Immature natural killer cell (primary cell): ENCODE results near the gene SNX15. TPM values are rescaled to one million over a fixed set of nuclear protein-coding genes. Genes with fewer than 3 reads are reported as not detected.

Experiments used
- DNase-seq, 3 donors: peaks; one replicate each; pipeline ENCODE4 v3.0.0; 2022; ENCODE audit warnings: mixed read lengths in 1 of 3
- H3K27ac Mint-ChIP-seq, 6 donors: one replicate each; pipeline ENCODE4 v1.8.0; 2020; ENCODE audit warnings: mixed read lengths in 6 of 6, mild to moderate bottlenecking in 5 of 6, inconsistent platforms in 4 of 6, moderate library complexity in 3 of 6
- H3K27me3 Mint-ChIP-seq, 3 donors: one replicate each; pipeline ENCODE4 v1.8.0; 2020 to 2021; ENCODE audit warnings: low read depth in 3 of 3, mild to moderate bottlenecking in 3 of 3, mixed read lengths in 3 of 3, moderate library complexity in 3 of 3, inconsistent platforms in 1 of 3
- H3K36me3 Mint-ChIP-seq, 3 donors: one replicate each; pipeline ENCODE4 v1.8.0; 2020; ENCODE audit warnings: mixed read lengths in 3 of 3, inconsistent platforms in 2 of 3, mild to moderate bottlenecking in 2 of 3
- H3K4me1 Mint-ChIP-seq, 2 donors: one replicate each; pipeline ENCODE4 v1.8.0; 2020; ENCODE audit warnings: inconsistent platforms in 2 of 2, mild to moderate bottlenecking in 2 of 2, mixed read lengths in 2 of 2, moderate library complexity in 1 of 2
- H3K4me3 Mint-ChIP-seq, 5 donors: one replicate each; pipeline ENCODE4 v1.8.0; 2020; ENCODE audit warnings: mild to moderate bottlenecking in 5 of 5, mixed read lengths in 5 of 5, inconsistent platforms in 3 of 5, moderate library complexity in 3 of 5
- H3K9me3 Mint-ChIP-seq, 6 donors: one replicate each; pipeline ENCODE4 v1.8.0; 2020; ENCODE audit warnings: mild to moderate bottlenecking in 6 of 6, mixed read lengths in 6 of 6, inconsistent platforms in 4 of 6, moderate library complexity in 3 of 6
- polyA plus RNA-seq, 3 donors: library from polyadenylated mRNA; unstranded; fragments of 300-500 nt; fragmentation: Illumina TruSeq; gene quantifications; one replicate each; pipeline ENCODE4 v1.2.3, GENCODE V29; 2021

SNX15 gene
- polyA plus RNA-seq, 3 donors from 2014 or later = 14.5 to 20.6 (median 19.9) TPM

DNA sequence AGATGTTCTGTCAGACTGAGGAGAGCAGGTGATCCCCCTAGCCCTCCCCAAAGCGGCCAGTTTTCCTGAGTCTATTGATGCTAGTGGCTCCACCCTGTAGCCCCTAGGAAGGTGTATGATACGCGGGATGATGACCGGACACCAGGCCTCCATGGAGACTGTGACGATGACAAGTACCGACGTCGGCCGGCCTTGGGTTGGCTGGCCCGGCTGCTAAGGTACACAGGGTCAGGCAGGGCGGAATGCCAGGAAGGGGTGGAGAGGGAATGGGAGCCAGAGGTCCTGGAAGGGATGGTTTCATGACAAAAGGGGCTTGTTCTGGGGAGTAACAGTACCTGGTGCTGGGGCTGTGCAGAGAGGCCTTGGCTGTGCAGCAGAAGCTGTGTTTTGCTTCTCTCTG, 60.0 kb downstream of the SNX15 start:
- no peak overlapping the region for H3K27ac Mint-ChIP-seq

DNA sequence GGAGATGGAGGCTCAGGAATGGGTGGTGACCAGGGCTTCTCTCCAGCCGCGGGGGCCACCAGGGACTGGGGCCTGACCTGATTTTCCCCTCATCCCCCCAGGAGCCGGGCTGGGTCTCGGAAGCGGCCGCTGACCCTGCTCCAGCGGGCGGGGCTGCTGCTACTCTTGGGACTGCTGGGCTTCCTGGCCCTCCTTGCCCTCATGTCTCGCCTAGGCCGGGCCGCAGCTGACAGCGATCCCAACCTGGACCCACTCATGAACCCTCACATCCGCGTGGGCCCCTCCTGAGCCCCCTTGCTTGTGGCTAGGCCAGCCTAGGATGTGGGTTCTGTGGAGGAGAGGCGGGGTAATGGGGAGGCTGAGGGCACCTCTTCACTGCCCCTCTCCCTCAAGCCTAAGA, 60.6 kb downstream of the SNX15 start:
- Mint-ChIP-seq H3K9me3 (no peaks in the 10 kb centered on the region), H3K4me1 (peaks cover 28 to 31% of the 10 kb centered on the region in 2 donors), H3K27me3 (peaks cover 13 to 17% (median 14%) of the 10 kb centered on the region in 3 donors), H3K4me3 (no peak overlapping the region), H3K27ac (no peak overlapping the region), H3K36me3 (peaks cover 9 to 22% (median 10%) of the 10 kb centered on the region in 3 donors)
- DNase-seq = no peak

More for the DNA sequence above, 60.0 kb downstream of the SNX15 start:
- Mint-ChIP-seq H3K36me3 (peaks cover 9 to 22% (median 10%) of the 10 kb centered on the region in 3 donors), H3K27me3 (peaks cover 13 to 17% (median 14%) of the 10 kb centered on the region in 3 donors), H3K4me1 (peaks cover 28 to 34% of the 10 kb centered on the region in 2 donors), H3K4me3 (no peak overlapping the region), H3K9me3 (no peaks in the 10 kb centered on the region)
- no peak for DNase-seq

DNA sequence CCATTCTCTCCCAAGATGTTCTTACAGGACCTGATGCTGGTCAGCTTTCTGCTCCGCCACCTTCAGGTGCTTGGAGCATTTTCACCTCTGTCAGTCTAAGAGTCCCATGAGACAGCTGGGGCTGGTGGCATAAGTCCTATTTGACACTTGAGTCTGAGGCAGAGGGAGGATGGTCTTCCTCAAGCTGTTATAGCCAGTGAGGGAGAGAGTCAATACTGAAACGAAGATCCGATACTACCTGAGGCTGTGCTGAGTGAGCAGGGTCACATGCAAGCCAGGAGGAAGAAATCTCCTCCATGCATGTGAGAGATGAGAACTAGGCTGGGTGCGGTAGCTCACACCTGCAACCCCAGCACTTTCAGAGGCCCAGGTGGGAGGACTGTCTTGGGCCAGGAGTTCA, 62.4 kb downstream of the SNX15 start:
- H3K4me1 Mint-ChIP-seq = peaks cover 13 to 14% of the 10 kb centered on the region in 2 donors
- H3K9me3 Mint-ChIP-seq = no peaks in the 10 kb centered on the region
- H3K36me3 Mint-ChIP-seq = peaks cover 9 to 22% (median 10%) of the 10 kb centered on the region in 3 donors
- H3K27me3 Mint-ChIP-seq = peaks cover 2 to 4% (median 2%) of the 10 kb centered on the region in 3 donors
- H3K27ac Mint-ChIP-seq = no peak overlapping the region
- DNase-seq = no peak
- H3K4me3 Mint-ChIP-seq = no peak overlapping the region

Other genes with a start within 250 kb of the SNX15 start
- gene SF1, start 248.9 kb upstream of the SNX15 start, polyA plus RNA-seq = 100 to 1,000 TPM in 1 of 3 donors, 10 to 100 TPM in 2; 51.1 to 142 (median 56.3) TPM
- gene MAP4K2, start 224.2 kb upstream of the SNX15 start, polyA plus RNA-seq = 10 to 100 TPM in 2 of 3 donors, 1 to 10 TPM in 1; 9.2 to 16.4 (median 15.9) TPM
- 10 to 100 TPM; 15.3 to 36.1 (median 27.1) TPM for gene MEN1, start 216.9 kb upstream of the SNX15 start, polyA plus RNA-seq
- under 1 TPM in 2 of 3 donors, not detected in 1; 0.13 to 0.22 TPM for gene CDC42BPG, start 182.8 kb upstream of the SNX15 start, polyA plus RNA-seq
- 100 to 1,000 TPM; 136 to 247 (median 160) TPM for gene EHD1, start 148.8 kb upstream of the SNX15 start, polyA plus RNA-seq
- 10 to 100 TPM in 1 of 3 donors, 1 to 10 TPM in 2; 3.7 to 10.0 (median 6.7) TPM for gene ATG2A, start 110.2 kb upstream of the SNX15 start, polyA plus RNA-seq
- 10 to 100 TPM in 2 of 3 donors, 1 to 10 TPM in 1; 7.8 to 14.6 (median 14.0) TPM for gene PPP2R5B, start 102.8 kb upstream of the SNX15 start, polyA plus RNA-seq
- not detected for gene GPHA2, start 91.5 kb upstream of the SNX15 start, polyA plus RNA-seq
- gene MAJIN, start 55.3 kb upstream of the SNX15 start, polyA plus RNA-seq = not detected
- gene BATF2, start 30.5 kb upstream of the SNX15 start, polyA plus RNA-seq = not detected
- gene ARL2, start 13.3 kb upstream of the SNX15 start, polyA plus RNA-seq = 100 to 1,000 TPM in 1 of 3 donors, 10 to 100 TPM in 2; 79.1 to 101 (median 80.1) TPM
- gene SAC3D1, start 13.8 kb downstream of the SNX15 start, polyA plus RNA-seq = 10 to 100 TPM in 1 of 3 donors, 1 to 10 TPM in 2; 3.8 to 11.7 (median 9.2) TPM
- 100 to 1,000 TPM in 1 of 3 donors, 10 to 100 TPM in 2; 64.4 to 103 (median 88.7) TPM for gene NAALADL1, start 31.1 kb downstream of the SNX15 start, polyA plus RNA-seq
- gene CDCA5, start 56.6 kb downstream of the SNX15 start, polyA plus RNA-seq = 1 to 10 TPM; 1.8 to 2.9 (median 2.4) TPM
- 10 to 100 TPM; 28.3 to 31.2 (median 29.8) TPM for gene ZFPL1, start 56.8 kb downstream of the SNX15 start, polyA plus RNA-seq
- 100 to 1,000 TPM in 1 of 3 donors, 10 to 100 TPM in 2; 70.3 to 102 (median 87.7) TPM for gene VPS51, start 68.8 kb downstream of the SNX15 start, polyA plus RNA-seq
- 10 to 100 TPM; 12.8 to 16.8 (median 15.4) TPM for gene TM7SF2, start 84.4 kb downstream of the SNX15 start, polyA plus RNA-seq
- gene ZNHIT2, start 90.3 kb downstream of the SNX15 start, polyA plus RNA-seq = 10 to 100 TPM; 15.5 to 25.8 (median 23.9) TPM
- 1,000 to 10,000 TPM in 1 of 3 donors, 100 to 1,000 TPM in 2; 576 to 1,241 (median 681) TPM for gene FAU, start 94.7 kb downstream of the SNX15 start, polyA plus RNA-seq
- 100 to 1,000 TPM in 2 of 3 donors, 10 to 100 TPM in 1; 98.3 to 113 (median 105) TPM for gene MRPL49, start 94.9 kb downstream of the SNX15 start, polyA plus RNA-seq
- 10 to 100 TPM in 1 of 3 donors, 1 to 10 TPM in 2; 2.3 to 21.8 (median 7.7) TPM for gene SYVN1, start 107.1 kb downstream of the SNX15 start, polyA plus RNA-seq
- not detected for gene SPDYC, start 142.8 kb downstream of the SNX15 start, polyA plus RNA-seq
- gene CAPN1, start 154.5 kb downstream of the SNX15 start, polyA plus RNA-seq = 100 to 1,000 TPM; 124 to 155 (median 148) TPM
- gene POLA2, start 234.5 kb downstream of the SNX15 start, polyA plus RNA-seq = 10 to 100 TPM; 10.1 to 11.8 (median 11.8) TPM